Mucosa of descending colon (tissue), 3 donors: Measurements from ENCODE around the gene SORBS1. TPM values are rescaled to one million over a fixed set of nuclear protein-coding genes. Genes with fewer than 3 reads are reported as not detected.
A peak's percentile ranks its signal among the peaks of the same experiment; 100 is the strongest.

Experiments
- ATAC-seq: fragments of 200-7000 bp; cut with Tn5 transposase; one replicate; pipeline ENCODE4 v1.9.1; 2020; ENCODE audit warnings: mild to moderate bottlenecking, moderate library complexity
- DNase-seq, 3 donors: peaks; one replicate each; pipeline ENCODE4 v3.0.0-alpha.2; 2020
- H3K36me3 ChIP-seq: fragments of 200-600 bp; one replicate; pipeline ENCODE4 v1.8.0; 2021; ENCODE audit warnings: low read depth, mild to moderate bottlenecking
- H3K4me1 ChIP-seq: fragments of 200-600 bp; one replicate; pipeline ENCODE4 v1.8.0; 2021; ENCODE audit warnings: low read depth, mild to moderate bottlenecking
- H3K4me3 ChIP-seq: fragments of 200-600 bp; one replicate; pipeline ENCODE4 v1.8.0; 2021; ENCODE audit warnings: mild to moderate bottlenecking
- H3K9me3 ChIP-seq: fragments of 200-600 bp; one replicate; pipeline ENCODE4 v1.8.0; 2021; ENCODE audit warnings: mild to moderate bottlenecking
- CTCF ChIP-seq: fragments of 200-600 bp; IDR thresholded peaks from one replicate; pipeline ENCODE4 v1.8.0; 2022; ENCODE audit warnings: antibody characterized with exemption, mild to moderate bottlenecking
- intact Hi-C, 2 donors: fragments of 100-400 bp; cut with DNase I in 1 of 2; cut with micrococcal nuclease in 1 of 2; formaldehyde crosslinking; loops; one replicate each; pipeline versions ENCODE4 v1.11.0 to v1.11.1; 2022; cut with DNase I, micrococcal nuclease
- total RNA-seq, 3 donors: library from RNA; stranded (reverse); fragmentation: NEBNext Ultra II Directional in 2 of 3; extraction: Animal tissue kit (Norgen Biotek cat#: 25700) in 2 of 3; gene quantifications; one replicate each; pipeline versions ENCODE4 v1.2.1 to v1.2.4, GENCODE V29; 2021 to 2023
- donor health status: DM: no; HTN: no; CAD: no; lungs with moderate emphysema.
- donor health status: DM: no; HTN: no; CAD: no.
- donor health status: DM: no; HTN: yes; CAD: no.

SORBS1 gene
- total RNA-seq, 3 donors from 2014 or later, result 48.9 to 699 (median 99.3) TPM

GRCh38 chr10:95287281-95287680 is 273.9 kb downstream of the SORBS1 start:
- DNase-seq (no peak), ATAC-seq (no peak)
- intact Hi-C loops, result no loop called here
- Histone ChIP-seq H3K36me3 (no peaks in the 10 kb centered on the region), H3K4me1 (peaks cover 50% of the 10 kb centered on the region), H3K9me3 (no peaks in the 10 kb centered on the region), H3K4me3 (no peak overlapping the region)
- no peak for TF ChIP-seq CTCF

- intact Hi-C loops, result no loop called here
- Histone ChIP-seq H3K4me3 (no peak overlapping the region), H3K36me3 (no peaks in the 10 kb centered on the region), H3K4me1 (peaks cover 55% of the 10 kb centered on the region), H3K9me3 (no peaks in the 10 kb centered on the region)
- no peak for ATAC-seq
- no peak for TF ChIP-seq CTCF
- DNase-seq, result no peak
Observed at GRCh38 chr10:95286707-95287106, 274.5 kb downstream of the SORBS1 start.

GRCh38 chr10:95285556-95285955 is 275.6 kb downstream of the SORBS1 start:
- TF ChIP-seq CTCF, result no peak
- peaks cover 54% of the 10 kb centered on the region for H3K4me1 ChIP-seq
- no peaks in the 10 kb centered on the region for H3K9me3 ChIP-seq
- no peak overlapping the region for H3K4me3 ChIP-seq
- intact Hi-C loops, result no loop called here
- DNase-seq (no peak), ATAC-seq (no peak)
- H3K36me3 ChIP-seq, result no peaks in the 10 kb centered on the region

- peaks cover 62% of the 10 kb centered on the region for H3K4me1 ChIP-seq
- intact Hi-C loops, result no loop called here
- H3K9me3 ChIP-seq, result no peaks in the 10 kb centered on the region
- TF ChIP-seq CTCF, result no peak
- DNase-seq (no peak), ATAC-seq (no peak)
- H3K36me3 ChIP-seq, result no peaks in the 10 kb centered on the region
- no peak overlapping the region for H3K4me3 ChIP-seq
Observed at GRCh38 chr10:95284807-95285206, 276.4 kb downstream of the SORBS1 start.

- ATAC-seq (peak; percentile 84), DNase-seq (no peak)
- H3K4me1 ChIP-seq, result peaks cover 77% of the 10 kb centered on the region
- no peak overlapping the region for H3K4me3 ChIP-seq
- no peaks in the 10 kb centered on the region for H3K36me3 ChIP-seq
- TF ChIP-seq CTCF, result no peak
- no peaks in the 10 kb centered on the region for H3K9me3 ChIP-seq
- intact Hi-C loops, result no loop called here
Observed at GRCh38 chr10:95282107-95282506, 279.1 kb downstream of the SORBS1 start.

- Histone ChIP-seq H3K36me3 (no peaks in the 10 kb centered on the region), H3K4me1 (peaks cover 77% of the 10 kb centered on the region), H3K4me3 (no peak overlapping the region), H3K9me3 (no peaks in the 10 kb centered on the region)
- no peak for TF ChIP-seq CTCF
- intact Hi-C loops, result no loop called here
- ATAC-seq, result no peak
- DNase-seq, result no peak
Observed at GRCh38 chr10:95281206-95281605, 280.0 kb downstream of the SORBS1 start.
